ENCODE data around the gene TMEM19.

Gene TMEM19

GRCh38 chr12:71684081-71684480 lies 1.8 kb upstream of the TMEM19 start (continued):
- TF ChIP-seq CSRNP3 (CRISPR knock-in tag; IDR thresholded peaks at IDR 0.05) (no peak), ESRRG (CRISPR knock-in tag; IDR thresholded peaks at IDR 0.05) (no peak), ZNF70 (CRISPR knock-in tag; IDR thresholded peaks at IDR 0.05) (no peak)

GRCh38 chr12:71685312-71685906 lies 473 bp upstream of the TMEM19 start:
- TF ChIP-seq ZFP30 (CRISPR knock-in tag; IDR thresholded peaks at IDR 0.05): no peak
- no peak for TF ChIP-seq ZC3H10 (CRISPR knock-in tag; IDR thresholded peaks at IDR 0.05)
- TF ChIP-seq RARB (CRISPR knock-in tag; IDR thresholded peaks at IDR 0.05): no peak
- no peak for TF ChIP-seq ZNF70 (CRISPR knock-in tag; IDR thresholded peaks at IDR 0.05)
- TF ChIP-seq CSRNP3 (CRISPR knock-in tag; IDR thresholded peaks at IDR 0.05): no peak
- TF ChIP-seq ZNF8 (CRISPR knock-in tag; IDR thresholded peaks at IDR 0.05): no peak
- no peak for TF ChIP-seq PATZ1 (CRISPR knock-in tag; IDR thresholded peaks at IDR 0.05; ENCODE audit: borderline replicate concordance)
- no peak for TF ChIP-seq OSR1 (CRISPR knock-in tag; IDR thresholded peaks at IDR 0.05)
- TF ChIP-seq CSDC2 (CRISPR knock-in tag; IDR thresholded peaks at IDR 0.05): no peak
- TF ChIP-seq ISL1 (CRISPR knock-in tag; IDR thresholded peaks at IDR 0.05): no peak
- no peak for TF ChIP-seq TSHZ2 (CRISPR knock-in tag; IDR thresholded peaks at IDR 0.05)
- no peak for TF ChIP-seq ESRRG (CRISPR knock-in tag; IDR thresholded peaks at IDR 0.05)
- no peak for TF ChIP-seq TOX (CRISPR knock-in tag; IDR thresholded peaks at IDR 0.05; ENCODE audit: borderline replicate concordance)
- TF ChIP-seq SNAI2 (CRISPR knock-in tag; IDR thresholded peaks at IDR 0.05): no peak
- no peak for TF ChIP-seq PPARA (CRISPR knock-in tag; IDR thresholded peaks at IDR 0.05; ENCODE audit: borderline replicate concordance)
- ATAC-seq: peak; percentile 18

- peak; percentile 19 for ATAC-seq
Measured at GRCh38 chr12:71686658-71687025, 760 bp downstream of the TMEM19 start.

More at GRCh38 chr12:71686658-71687025, 760 bp downstream of the TMEM19 start:
- TF ChIP-seq ARNTL (CRISPR knock-in tag; IDR thresholded peaks at IDR 0.05; ENCODE audit: borderline replicate concordance, low read depth) (no peak), CREB5 (CRISPR knock-in tag; IDR thresholded peaks at IDR 0.05; ENCODE audit: low read depth) (no peak), ESRRG (CRISPR knock-in tag; IDR thresholded peaks at IDR 0.05) (no peak), ZNF8 (CRISPR knock-in tag; IDR thresholded peaks at IDR 0.05) (no peak), TSHZ2 (CRISPR knock-in tag; IDR thresholded peaks at IDR 0.05) (no peak), CSRNP3 (CRISPR knock-in tag; IDR thresholded peaks at IDR 0.05) (no peak), CSDC2 (CRISPR knock-in tag; IDR thresholded peaks at IDR 0.05) (no peak), SNAI2 (CRISPR knock-in tag; IDR thresholded peaks at IDR 0.05) (no peak)
